DOHH2 (cell line): ENCODE results near the gene PLA2G12A.

ENCODE experiments used
- H3F3A ChIP-seq: fragments of 200-600 bp; sonication (generic), shearing (Covaris generic); 2 replicates; pipeline ENCODE4 v1.6.0; 2016; ENCODE audit warnings: antibody characterized with exemption, mild to moderate bottlenecking; ENCODE audit not compliant: control insufficient read depth, insufficient read depth
- H3K27ac ChIP-seq: fragments of 200-600 bp; sonication (generic); 2 replicates; pipeline ENCODE4 v1.5.1; 2014; ENCODE audit warnings: low read depth, mild to moderate bottlenecking, low read length, moderate library complexity
- H3K27me3 ChIP-seq: fragments of 200-600 bp; sonication (generic); 2 replicates; pipeline ENCODE4 v1.6.1; 2014; ENCODE audit warnings: mild to moderate bottlenecking, low read length, mixed read lengths; ENCODE audit not compliant: control insufficient read depth
- H3K36me3 ChIP-seq: fragments of 200-600 bp; sonication (generic); 2 replicates; pipeline ENCODE4 v1.6.1; 2014; ENCODE audit warnings: mild to moderate bottlenecking, low read length, moderate library complexity, mixed read lengths; ENCODE audit not compliant: control insufficient read depth
- H3K4me1 ChIP-seq: fragments of 200-600 bp; sonication (generic); 2 replicates; pipeline ENCODE4 v1.6.1; 2014; ENCODE audit warnings: mild to moderate bottlenecking, low read length, mixed read lengths; ENCODE audit not compliant: control insufficient read depth
- H3K4me2 ChIP-seq: fragments of 200-600 bp; sonication (generic); 2 replicates; pipeline ENCODE4 v1.6.0; 2014; ENCODE audit warnings: mild to moderate bottlenecking, low read length, moderate library complexity
- H3K4me3 ChIP-seq: fragments of 200-600 bp; sonication (generic); 2 replicates; pipeline ENCODE4 v1.5.1; 2014; ENCODE audit warnings: mild to moderate bottlenecking, low read length, mixed read lengths
- H3K79me2 ChIP-seq: fragments of 200-600 bp; sonication (generic); 2 replicates; pipeline ENCODE4 v1.6.1; 2014; ENCODE audit warnings: mild to moderate bottlenecking, low read length, mixed read lengths; ENCODE audit not compliant: control insufficient read depth
- H3K9me2 ChIP-seq: fragments of 200-600 bp; sonication (generic); replicated peaks from 2 replicates; pipeline ENCODE4 v1.6.1; 2014; ENCODE audit warnings: mild to moderate bottlenecking, low read length, mixed read lengths; ENCODE audit not compliant: control insufficient read depth
- H3K9me3 ChIP-seq: fragments of 200-600 bp; sonication (generic); 2 replicates; pipeline ENCODE4 v1.6.1; 2014; ENCODE audit warnings: antibody characterized with exemption, low read length, mixed read lengths; ENCODE audit not compliant: control insufficient read depth, insufficient read depth
- H4K20me1 ChIP-seq: fragments of 200-600 bp; sonication (generic); 2 replicates; pipeline ENCODE4 v1.6.0; 2014; ENCODE audit warnings: low read depth, mild to moderate bottlenecking, antibody characterized with exemption, low read length, moderate library complexity; ENCODE audit not compliant: control insufficient read depth, insufficient read depth
- EZH2phosphoT487 ChIP-seq: fragments of 200-600 bp; sonication (generic); IDR thresholded peaks from 2 replicates; pipeline ENCODE4 v1.6.1; 2017; ENCODE audit warnings: borderline replicate concordance, mild to moderate bottlenecking, antibody characterized with exemption, low read length, moderate library complexity, mixed read lengths
- TF ChIP-seq, protein P1 (sequence below): fragments of 200-600 bp; sonication (generic); IDR thresholded peaks from one replicate; pipeline ENCODE4 v1.5.1; 2014; ENCODE audit warnings: antibody characterized with exemption, mild to moderate bottlenecking, low read depth, low read length; ENCODE audit not compliant: poor library complexity, severe bottlenecking

Gene PLA2G12A

GRCh38 chr4:109675843-109676242 is 54.0 kb downstream of the PLA2G12A start:
- no peaks in the 10 kb centered on the region for H3K79me2 ChIP-seq
- TF ChIP-seq, protein P1, sequence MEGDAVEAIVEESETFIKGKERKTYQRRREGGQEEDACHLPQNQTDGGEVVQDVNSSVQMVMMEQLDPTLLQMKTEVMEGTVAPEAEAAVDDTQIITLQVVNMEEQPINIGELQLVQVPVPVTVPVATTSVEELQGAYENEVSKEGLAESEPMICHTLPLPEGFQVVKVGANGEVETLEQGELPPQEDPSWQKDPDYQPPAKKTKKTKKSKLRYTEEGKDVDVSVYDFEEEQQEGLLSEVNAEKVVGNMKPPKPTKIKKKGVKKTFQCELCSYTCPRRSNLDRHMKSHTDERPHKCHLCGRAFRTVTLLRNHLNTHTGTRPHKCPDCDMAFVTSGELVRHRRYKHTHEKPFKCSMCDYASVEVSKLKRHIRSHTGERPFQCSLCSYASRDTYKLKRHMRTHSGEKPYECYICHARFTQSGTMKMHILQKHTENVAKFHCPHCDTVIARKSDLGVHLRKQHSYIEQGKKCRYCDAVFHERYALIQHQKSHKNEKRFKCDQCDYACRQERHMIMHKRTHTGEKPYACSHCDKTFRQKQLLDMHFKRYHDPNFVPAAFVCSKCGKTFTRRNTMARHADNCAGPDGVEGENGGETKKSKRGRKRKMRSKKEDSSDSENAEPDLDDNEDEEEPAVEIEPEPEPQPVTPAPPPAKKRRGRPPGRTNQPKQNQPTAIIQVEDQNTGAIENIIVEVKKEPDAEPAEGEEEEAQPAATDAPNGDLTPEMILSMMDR, result no peak
- no peak for TF ChIP-seq EZH2phosphoT487
- no peaks in the 10 kb centered on the region for H3K27me3 ChIP-seq
- H3K27ac ChIP-seq, result no peak overlapping the region
- H4K20me1 ChIP-seq, result no peaks in the 10 kb centered on the region
- H3F3A ChIP-seq, result no peaks in the 10 kb centered on the region
- no peak overlapping the region for H3K4me2 ChIP-seq
- no peaks in the 10 kb centered on the region for H3K9me2 ChIP-seq
- no peak overlapping the region for H3K4me3 ChIP-seq
- no peaks in the 10 kb centered on the region for H3K4me1 ChIP-seq
- peaks cover 17% of the 10 kb centered on the region for H3K36me3 ChIP-seq
- H3K9me3 ChIP-seq, result no peaks in the 10 kb centered on the region

- no peak overlapping the region for H3K4me2 ChIP-seq
- no peaks in the 10 kb centered on the region for H3K79me2 ChIP-seq
- no peaks in the 10 kb centered on the region for H3K27me3 ChIP-seq
- no peaks in the 10 kb centered on the region for H3K9me3 ChIP-seq
- no peak overlapping the region for H3K27ac ChIP-seq
- no peaks in the 10 kb centered on the region for H4K20me1 ChIP-seq
- H3F3A ChIP-seq, result no peaks in the 10 kb centered on the region
- no peaks in the 10 kb centered on the region for H3K9me2 ChIP-seq
- no peak for TF ChIP-seq EZH2phosphoT487
- TF ChIP-seq, protein P1, result no peak
- H3K4me1 ChIP-seq, result no peaks in the 10 kb centered on the region
- peaks cover 17% of the 10 kb centered on the region for H3K36me3 ChIP-seq
- no peak overlapping the region for H3K4me3 ChIP-seq
Observed at GRCh38 chr4:109675181-109675580, 54.7 kb downstream of the PLA2G12A start.

GRCh38 chr4:109673303-109673702 is 56.6 kb downstream of the PLA2G12A start:
- no peaks in the 10 kb centered on the region for H3K9me2 ChIP-seq
- no peaks in the 10 kb centered on the region for H3K27me3 ChIP-seq
- H3K36me3 ChIP-seq, result peaks cover 26% of the 10 kb centered on the region
- H4K20me1 ChIP-seq, result no peaks in the 10 kb centered on the region
- H3K4me3 ChIP-seq, result no peak overlapping the region
- no peak overlapping the region for H3K4me2 ChIP-seq
- H3K27ac ChIP-seq, result no peak overlapping the region
- TF ChIP-seq, protein P1, result no peak
- TF ChIP-seq EZH2phosphoT487, result no peak
- no peaks in the 10 kb centered on the region for H3K4me1 ChIP-seq
- H3K79me2 ChIP-seq, result no peaks in the 10 kb centered on the region; the same call in 1 of the 2 replicates
- no peaks in the 10 kb centered on the region for H3F3A ChIP-seq
- no peaks in the 10 kb centered on the region for H3K9me3 ChIP-seq
